Measurements from ENCODE around the gene COL13A1.

The COL13A1 gene

DNA sequence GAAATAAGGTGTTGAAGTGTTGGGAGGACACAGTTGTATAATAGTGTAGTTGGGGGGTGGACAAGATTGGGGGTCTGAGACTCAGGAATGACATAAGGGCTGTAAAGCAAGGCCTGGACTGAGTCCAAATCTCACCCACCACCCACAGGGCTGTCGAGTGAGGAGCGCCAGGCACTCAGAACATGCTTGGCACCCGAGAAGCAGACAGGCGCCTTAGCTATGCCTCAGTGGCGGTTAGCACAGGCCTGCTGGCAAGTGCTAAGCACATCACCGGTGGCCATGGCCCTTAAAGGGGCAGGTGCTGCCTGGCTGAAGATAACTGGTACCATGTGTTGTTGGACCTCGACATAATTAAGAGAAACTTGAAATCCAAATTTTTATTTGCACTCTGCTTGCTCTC, 90.7 kb downstream of the COL13A1 start:
- DNase-seq: no peak

DNA sequence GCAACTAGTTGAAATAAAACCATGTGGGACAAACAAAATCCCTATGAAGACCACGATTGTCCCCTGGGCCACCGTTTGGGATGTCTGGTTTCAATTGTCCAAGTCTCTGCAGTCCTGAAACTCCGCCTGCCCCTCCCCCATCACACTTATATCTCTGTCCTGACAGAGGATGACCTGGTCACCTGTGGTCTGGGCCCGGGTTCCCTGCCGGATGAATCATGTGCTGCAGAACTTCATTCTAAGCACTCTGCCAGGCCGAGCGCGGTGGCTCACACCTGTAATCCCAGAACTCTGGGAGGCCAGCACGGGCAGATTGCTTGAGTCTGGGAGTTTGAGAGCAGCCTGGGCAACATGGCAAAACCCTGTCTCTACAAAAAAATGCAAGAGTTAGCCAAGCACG, 91.1 kb downstream of the COL13A1 start:
- DNase-seq: no peak

DNA sequence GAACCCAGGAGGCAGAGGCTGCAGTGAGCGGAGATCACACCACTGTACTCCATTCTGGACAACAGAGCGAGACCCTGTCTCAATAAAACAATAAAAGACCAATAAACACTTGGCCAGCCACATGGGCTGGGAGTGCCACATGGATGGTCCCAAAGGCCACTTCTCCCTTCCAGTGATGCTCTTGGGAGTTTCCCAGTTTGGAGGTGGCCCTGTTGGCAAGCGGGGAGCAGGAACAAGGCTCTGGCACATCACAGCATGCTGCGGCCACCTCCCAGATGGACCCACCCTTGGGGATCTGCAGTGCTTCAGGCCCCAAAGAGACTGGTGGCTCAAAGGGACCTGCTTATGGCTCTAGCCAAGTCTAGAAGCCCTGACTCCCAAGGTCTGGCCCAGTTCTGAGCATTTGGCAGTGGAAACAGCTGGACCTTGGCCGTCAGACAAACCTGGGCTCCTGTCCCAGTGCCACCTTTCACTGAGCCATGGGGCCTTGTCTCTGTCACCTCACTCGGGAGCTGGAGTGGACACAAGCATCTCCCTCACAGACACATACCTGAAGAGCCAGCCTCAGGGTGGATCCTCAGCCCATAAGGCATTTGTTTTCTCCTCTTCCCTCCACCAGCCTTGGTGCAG, 91.7 kb downstream of the COL13A1 start:
- no peak for DNase-seq

DNA sequence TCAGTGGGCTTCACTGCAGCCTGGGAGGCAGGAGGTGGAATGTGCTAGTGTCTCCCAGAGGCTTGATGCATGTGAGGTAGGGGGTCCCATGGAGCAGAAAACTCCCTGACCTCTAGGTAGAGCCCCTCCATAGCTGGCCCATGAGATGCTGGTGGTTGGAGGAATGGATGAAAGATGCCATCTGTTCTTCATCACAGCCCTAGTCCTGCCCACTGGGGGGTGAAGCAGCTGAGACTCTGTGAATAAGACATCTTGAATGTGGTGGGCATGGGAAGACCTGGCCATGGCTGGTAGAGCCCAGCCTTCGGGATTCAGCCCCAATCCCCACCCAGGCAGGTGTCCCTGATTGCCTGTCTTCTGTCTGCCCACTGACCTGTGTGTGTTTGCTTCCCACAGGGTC, 92.5 kb downstream of the COL13A1 start:
- DNase-seq: no peak

DNA sequence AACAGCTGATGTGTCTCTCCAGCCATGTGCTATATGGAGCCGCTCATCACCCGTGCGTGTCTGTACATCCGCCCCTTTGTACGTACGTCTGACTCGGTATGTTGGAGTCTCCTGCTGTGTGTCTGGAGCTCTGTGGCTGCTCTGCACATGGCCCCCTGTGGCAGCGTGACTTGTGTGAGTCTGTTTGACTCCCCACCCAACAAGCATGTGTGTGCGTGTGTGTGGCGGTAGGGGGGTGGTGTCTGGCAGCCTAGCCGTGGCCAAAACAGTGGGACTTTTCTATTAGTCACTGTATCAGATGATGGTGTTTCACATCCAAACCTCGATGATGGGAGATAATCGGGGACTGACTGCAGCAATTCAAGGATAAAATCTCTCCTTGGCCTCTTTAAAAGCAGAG, 94.1 kb downstream of the COL13A1 start:
- no peak for DNase-seq

DNA sequence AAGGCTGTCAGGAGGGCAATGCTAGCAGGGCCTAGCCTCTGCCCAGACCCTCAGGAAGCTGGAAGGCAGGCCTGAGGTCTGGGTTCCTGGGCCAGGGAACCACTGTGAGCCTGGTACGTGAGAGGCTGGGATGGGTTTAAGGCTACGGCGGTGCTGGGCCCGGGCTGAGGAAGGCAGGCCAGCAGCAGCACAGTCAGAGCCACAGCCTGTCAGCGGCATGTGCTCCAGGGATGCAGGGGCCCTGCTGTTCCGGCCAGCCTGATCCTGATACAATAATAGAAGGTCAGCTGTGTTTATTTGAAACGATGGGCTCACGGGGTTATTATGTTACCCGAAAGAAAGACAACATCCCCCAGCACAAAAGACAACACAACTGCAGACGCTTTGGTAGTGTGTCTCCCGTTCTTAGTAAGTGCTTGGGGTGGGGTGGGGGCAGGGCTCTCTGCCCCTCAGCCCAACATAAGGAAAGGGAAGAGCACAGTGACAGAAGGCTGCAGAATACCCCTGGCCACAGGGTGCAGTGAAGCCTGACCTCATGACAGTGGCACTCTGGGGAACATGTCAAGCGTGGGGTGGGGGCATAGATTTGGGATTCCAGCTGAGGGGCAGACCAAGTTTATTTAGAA, 95.0 kb downstream of the COL13A1 start:
- no peak for DNase-seq

DNA sequence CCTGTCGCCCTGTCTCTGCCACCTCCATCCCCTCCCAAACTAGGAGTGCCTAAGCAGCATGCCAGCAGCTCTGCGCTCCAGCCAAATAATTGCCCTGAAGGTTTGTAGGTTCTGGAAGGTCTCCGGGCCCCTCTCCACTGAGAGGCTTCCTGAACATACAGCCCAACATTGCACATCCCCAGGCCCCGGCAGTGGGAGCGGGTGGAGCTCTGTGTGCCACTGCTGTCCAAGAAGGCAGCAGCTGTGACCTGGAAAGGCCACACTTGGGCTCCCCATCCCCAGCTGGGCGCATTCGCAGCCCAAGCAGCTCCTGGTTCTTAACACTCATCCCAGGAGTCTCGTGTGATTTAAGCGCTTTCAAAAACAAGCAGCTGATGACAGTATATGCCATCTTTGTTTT, 95.7 kb downstream of the COL13A1 start:
- DNase-seq: no peak

DNA sequence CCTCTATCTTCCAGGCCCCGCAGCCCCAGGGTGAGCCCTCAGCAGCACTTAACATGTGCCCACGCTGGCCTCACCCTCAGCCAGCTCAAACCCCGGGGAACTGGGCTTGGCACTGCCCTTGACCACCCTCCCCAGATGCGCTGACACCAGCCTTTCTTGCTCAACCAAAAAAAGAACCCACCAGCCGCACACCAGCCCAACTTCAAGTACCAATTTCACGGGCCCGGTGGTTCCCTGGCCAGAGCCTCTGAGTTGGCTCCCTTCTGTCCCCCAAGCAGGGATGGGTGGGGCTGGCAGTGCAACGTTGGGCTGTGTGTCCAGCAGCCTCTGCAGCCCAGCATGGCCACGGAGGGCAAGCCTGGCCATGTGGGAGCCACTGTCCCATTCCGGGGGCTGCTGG, 96.3 kb downstream of the COL13A1 start:
- no peak for DNase-seq

DNA sequence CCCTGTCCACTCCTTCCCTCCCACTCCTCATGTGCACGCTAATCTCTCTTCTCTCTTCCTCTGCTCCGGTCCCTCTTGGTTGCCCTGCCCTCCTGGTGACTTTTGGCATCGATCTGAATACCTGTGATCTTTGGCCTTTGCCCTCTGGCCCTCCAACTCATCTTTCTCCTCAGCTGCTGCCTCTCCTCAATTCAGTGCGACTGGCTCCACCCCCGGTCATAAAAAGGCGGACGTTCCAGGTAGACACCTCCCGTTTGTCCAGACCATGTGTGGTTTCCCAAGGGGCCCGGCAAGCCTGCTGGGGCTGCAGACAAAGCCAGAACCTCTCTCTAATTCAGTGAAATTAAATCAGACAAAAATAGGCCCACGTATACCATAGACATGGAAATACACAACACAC, 96.8 kb downstream of the COL13A1 start:
- DNase-seq: no peak

DNA sequence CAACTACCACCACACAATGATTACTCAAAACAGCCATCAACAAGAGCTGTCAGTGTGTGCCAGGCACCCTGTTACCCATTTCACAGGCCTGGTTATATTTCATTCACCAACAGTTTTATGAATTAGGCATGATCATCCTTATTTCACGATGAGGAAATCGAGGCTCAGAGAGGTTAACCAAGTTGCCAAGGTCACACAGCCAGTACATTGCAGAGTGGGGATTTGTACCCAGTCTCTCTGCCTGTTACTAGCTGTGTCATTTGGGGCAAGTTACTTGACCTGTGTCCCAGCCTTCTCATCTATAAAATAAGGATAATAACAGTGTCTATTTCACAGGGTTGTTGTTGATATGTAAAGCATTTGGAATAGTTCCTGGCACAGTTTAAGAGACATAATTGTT, 97.2 kb downstream of the COL13A1 start:
- DNase-seq: no peak

DNA sequence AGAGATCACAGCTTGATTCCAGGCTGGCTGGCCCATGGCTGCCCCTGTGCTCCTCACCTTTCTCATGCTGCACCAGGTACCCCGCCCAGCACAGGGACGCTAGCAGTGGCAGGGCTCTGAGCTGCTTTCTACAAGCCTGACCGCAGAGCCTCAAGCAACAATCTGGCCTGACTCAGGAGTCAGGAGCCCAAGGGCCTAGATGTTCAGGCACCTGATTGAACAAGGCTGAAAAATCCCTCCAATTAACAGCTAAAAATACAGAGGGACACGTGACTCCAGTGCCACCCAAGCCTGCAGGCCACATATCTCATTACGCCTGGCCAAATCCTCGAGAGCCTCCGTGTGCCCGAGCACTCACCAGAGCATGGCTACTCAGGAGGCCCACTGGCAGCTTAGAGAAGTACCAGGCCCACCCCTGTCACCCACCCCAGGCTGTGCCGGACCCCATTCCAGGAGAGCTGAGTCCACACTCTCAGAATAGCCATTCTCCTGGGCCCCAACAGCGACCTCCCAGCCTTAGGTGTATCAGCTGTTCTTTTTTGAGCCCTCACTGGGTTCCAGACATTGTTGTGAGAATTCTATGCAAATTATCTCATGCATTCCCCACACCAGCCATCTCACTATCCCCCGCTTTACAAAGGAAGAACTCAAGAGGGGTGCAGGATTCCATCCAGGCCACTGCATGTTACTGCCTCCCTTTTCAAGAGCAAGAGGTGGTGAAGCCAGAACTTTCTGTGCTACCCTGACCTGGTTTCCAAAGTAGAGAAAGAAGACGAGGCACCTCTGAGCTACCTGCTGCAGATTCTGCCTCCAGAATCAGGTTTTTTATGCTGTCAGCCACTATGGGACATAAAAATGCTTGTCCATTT, 98.3 kb downstream of the COL13A1 start:
- DNase-seq: no peak

DNA sequence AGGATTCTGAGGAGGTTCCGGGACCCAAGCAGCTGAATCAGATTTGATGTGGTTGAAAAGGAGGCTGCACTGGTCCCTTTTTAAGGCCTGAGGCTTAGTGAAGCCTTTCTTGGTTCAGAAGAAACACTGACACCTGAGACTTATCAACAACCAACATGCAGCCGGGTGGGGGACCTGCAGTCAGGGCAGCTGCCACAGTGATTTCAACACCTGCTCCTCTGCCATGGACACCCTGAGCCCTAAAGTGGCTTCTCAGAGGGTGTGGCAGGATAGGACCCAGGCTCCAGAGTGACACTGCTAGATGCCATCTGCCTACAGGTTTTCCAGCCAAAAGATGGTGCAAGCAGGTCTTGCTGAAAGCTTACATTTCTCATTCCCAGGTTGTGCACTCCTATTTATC, 99.3 kb downstream of the COL13A1 start:
- DNase-seq: no peak

DNA sequence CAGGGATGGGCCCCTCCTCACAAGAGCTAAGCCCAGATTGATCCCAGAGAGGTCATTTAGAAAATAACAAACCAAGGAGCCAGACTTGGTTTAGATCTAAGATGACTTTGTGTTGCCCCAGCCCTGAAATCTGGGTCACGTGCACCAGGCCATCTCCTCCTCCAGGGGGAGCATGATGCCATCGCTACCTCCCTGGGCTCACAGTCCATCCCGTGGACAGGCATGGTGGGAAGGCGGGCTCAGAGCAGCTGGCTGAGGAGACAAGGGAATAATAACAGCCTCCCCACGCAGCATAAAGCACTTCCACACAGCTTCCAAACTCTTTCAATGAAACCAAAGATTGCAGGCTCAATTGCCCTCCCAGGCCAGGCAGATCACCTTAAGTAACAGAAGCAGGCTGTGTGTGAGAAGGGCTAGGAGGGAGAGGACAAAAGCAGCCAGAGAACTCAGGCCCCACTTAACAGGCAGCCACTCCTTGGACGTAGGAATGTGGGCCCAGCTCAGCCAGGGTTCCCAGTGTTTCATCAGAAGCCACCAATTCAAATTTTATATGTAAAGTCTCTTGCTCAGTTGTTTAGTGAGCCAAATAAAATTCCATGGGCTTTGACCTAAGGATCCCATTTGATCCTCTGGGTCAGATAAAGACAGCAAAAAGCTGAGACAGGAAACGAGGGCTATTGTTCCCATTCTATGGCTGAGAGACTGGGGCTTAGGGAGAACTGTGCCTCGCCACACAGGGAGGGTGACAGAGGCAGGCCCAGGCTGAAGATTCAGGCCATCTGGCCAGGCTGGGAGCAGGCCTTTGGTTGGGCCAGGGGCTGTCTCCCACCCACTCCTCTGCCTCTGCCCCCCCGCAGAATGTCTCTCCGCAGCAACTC, 100.2 kb downstream of the COL13A1 start:
- DNase-seq: peak; percentile 6

DNA sequence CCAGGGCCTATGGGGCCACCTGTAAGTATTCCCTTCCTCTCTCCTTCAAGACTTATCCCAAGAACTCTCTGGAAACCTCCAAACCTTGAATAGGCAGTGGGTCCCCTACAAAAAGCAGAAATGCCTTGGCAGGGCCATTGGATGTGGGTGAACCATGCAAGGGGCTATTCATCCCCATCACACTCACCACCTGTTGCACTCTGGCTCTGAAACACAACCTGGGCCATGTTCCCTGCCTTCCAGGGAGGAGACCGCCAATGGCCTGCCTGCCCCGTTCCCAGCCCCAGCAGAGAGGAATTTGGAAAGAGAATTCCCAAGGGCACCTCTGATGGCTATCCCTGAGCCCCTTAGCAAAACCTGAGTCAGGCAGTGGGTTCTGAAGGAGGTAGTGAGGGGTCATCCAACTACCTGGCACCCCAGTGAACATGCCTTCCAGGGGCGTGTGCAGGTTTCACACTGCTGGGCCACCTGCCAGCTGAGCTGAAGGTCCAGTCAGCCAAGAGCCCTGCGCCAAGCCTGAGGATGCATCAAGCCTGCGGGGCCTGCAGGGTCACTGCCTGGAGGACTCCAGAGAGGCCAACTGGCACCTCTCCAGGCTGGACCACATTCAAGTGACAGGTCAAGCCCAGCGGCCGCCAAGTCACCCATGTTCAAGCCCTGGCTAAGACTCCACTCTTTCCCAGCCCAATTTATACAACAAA, 101.3 kb downstream of the COL13A1 start:
- no peak for DNase-seq

DNA sequence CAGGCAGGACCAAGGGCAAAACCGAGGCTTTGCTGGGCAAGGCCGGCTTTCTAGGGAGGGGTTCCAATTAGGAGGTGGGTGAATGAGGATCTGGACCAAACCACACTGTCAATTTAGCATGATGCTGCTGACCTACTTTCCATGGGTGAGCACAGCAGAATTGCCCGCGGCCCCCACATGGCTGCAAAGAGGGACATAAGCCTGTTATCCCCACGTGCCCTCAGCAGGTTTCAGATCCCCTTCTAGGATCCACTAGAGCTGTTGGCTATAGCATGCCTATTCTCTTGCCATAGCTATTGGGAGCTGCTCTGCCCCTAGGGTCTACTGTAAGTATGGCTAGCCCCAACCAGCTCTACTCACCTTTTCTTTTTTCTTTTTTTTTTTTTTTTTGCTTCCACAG, 102.8 kb downstream of the COL13A1 start:
- DNase-seq: no peak

DNA sequence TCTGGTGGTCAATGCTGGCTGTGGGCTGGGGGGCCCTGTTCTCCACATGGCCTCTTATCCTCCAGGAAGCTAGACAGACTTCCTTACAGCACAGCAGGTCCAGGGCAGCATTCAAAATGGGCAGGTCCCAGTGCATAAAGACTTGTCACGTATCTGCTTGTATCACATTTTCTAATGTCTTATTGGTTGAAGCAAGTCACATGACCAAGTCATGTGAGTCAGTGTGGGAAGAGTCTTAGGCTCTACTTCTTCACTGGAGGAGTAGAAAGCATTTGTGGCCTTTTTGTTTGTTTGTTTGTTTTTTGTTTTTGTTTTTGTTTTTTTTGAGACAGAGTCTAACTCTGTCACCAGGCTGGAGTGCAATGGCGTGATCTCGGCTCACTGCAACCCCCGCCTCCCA, 104.7 kb downstream of the COL13A1 start:
- no peak for DNase-seq

DNA sequence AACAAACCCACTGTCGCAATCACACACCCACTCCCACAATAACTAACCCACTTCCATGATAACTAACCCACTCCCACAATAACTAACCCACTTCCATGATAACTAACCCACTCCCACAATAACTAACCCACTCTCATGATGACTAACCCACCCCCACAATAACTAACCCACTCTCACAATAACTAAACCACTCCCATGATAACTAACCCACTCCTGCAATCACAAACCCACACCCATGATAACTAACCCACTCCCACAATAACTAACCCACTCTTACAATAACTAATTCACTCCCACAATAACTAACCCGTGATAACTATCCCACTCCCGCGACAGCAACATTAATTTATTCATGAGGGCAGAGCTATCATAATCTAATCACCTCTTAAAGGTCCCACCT, 105.8 kb downstream of the COL13A1 start:
- DNase-seq: no peak

DNA sequence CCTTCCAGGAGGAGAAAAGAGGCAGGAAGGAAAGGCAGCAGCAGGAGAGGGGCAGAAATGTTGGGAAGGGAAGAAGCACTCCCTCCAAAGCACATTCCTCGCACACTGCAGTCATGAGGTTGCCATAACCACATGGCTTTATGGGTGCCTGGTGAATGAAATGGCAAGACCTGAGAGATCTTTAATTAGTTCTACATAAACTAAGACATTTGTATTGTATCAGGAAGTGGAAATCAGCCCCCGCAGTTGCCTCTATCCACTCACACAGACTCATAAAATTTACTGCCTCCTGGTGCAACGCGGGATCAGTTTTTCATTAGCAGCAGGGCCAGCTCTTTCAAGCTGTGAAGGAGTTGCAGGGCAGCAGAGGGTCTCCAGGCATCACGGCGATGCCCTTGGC, 106.4 kb downstream of the COL13A1 start:
- DNase-seq: no peak

DNA sequence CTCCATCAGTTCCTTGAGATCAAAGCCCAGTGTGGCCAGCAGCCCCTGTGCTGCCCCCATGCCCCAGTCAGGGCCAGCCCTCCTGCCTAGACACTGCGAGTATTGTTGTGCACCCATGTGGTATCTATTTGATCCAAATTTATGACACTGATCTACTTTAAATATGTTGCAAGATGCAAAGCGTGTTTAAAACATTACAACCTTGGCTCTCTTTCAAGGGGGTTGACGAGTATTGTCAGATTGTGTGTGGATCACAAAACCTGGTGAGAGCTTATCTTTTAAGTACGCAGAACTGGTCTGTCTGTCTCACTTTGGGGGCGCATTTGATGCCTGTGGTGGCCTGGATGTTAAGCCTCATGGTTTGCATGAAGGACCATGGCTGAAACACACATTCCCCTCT, 108.9 kb downstream of the COL13A1 start:
- DNase-seq: no peak

DNA sequence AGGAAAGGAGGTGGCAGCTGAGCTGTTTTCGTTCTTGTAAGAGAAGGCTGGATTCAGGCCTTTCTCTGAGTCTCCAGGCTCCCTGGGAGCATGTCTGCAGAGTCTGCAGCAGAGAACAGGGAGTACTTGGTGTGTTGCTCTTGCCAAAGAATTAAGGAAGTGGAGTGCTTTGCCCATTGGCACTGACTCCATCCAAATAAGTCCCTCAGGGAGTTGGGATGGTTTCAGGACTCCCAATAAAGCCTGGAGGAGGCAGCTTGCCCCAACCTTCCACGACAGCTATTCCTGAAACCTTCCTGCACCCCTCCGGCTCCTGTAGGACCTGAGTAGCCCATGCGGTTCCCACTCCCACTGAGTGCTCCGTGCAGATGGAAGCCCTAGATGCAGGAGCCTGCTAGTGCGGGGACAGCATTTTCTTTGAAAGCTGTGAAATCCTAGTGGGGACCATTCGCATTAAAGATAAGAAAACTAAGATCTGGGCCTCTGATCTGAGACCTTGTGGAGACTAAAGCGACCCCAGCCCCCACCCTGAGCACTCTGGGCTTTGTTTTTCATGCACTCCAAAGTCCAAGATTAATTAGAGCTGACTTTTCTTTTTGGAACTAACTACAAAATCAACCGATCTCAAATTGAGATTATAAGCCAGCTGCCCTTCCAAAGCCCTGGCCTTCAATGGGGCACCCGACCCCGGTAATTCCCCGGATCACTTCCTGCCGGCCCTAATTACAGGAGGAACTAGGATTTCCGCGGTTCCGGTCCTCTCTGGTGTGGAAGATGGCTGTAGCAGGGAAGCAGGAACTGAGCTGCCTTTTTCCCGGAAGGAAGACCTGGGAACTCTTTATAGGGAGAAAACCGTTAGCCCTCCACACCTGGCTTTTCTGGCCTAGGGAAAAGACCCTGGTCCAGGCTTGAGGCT, 110.2 kb downstream of the COL13A1 start:
- no peak for DNase-seq

DNA sequence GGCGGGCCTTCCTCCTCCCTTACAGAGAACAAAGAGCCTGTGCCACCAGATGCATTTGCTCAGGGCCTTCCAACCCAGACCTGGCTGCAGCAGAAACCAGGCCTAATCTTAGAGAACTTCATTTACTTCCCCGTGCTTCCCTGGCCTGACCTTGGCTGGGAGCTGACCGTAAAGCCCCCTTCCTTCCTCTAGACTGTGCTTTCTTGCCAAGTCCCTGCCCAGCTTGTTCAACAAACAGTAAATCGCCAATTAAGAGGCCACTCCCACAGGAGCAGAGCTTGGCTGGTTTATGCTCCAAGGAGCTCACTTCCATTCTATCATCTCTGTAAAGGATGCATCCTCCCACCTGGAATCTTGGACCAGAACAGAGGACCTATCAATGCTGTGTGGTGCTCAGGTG, 110.9 kb downstream of the COL13A1 start:
- no peak for DNase-seq
